KMS-11 (cell line): ENCODE measurements around the gene GLIS1.

ENCODE experiments used
- H2AFZ ChIP-seq: fragments of 200-600 bp; sonication (generic); 2 replicates; pipeline ENCODE4 v1.6.1; 2016; ENCODE audit warnings: antibody characterized with exemption, mixed run types, low read depth
- H3K27ac ChIP-seq: fragments of 200-600 bp; sonication (generic); 2 replicates; pipeline ENCODE4 v1.6.1; 2016; ENCODE audit warnings: mild to moderate bottlenecking, mixed run types
- H3K27me3 ChIP-seq: fragments of 200-600 bp; sonication (generic); 2 replicates; pipeline ENCODE4 v1.6.1; 2017; ENCODE audit warnings: mild to moderate bottlenecking, low read depth, mixed run types, moderate library complexity; ENCODE audit not compliant: insufficient read depth
- H3K36me3 ChIP-seq: fragments of 200-600 bp; sonication (generic); 2 replicates; pipeline ENCODE4 v1.6.1; 2017; ENCODE audit warnings: mild to moderate bottlenecking, mixed run types; ENCODE audit not compliant: insufficient read depth
- H3K4me1 ChIP-seq: fragments of 200-600 bp; sonication (generic); 2 replicates; pipeline ENCODE4 v1.6.1; 2016; ENCODE audit warnings: mild to moderate bottlenecking, low read depth, mixed run types; ENCODE audit not compliant: poor library complexity, severe bottlenecking
- H3K4me2 ChIP-seq: fragments of 200-600 bp; sonication (generic); 2 replicates; pipeline ENCODE4 v1.7.0; 2016; ENCODE audit warnings: mild to moderate bottlenecking, mixed run types
- H3K4me3 ChIP-seq: fragments of 200-600 bp; sonication (generic); IDR thresholded peaks from 2 replicates; pipeline ENCODE4 v1.6.1; 2017; ENCODE audit warnings: low read depth, low read length, mixed read lengths; ENCODE audit not compliant: insufficient read depth
- H3K79me2 ChIP-seq: fragments of 200-600 bp; sonication (generic); 2 replicates; pipeline ENCODE4 v1.6.1; 2016; ENCODE audit warnings: low read depth, mixed run types; ENCODE audit not compliant: insufficient read depth
- H3K9ac ChIP-seq: fragments of 200-600 bp; sonication (generic); 2 replicates; pipeline ENCODE4 v1.6.1; 2016; ENCODE audit warnings: mild to moderate bottlenecking, mixed run types
- H4K20me1 ChIP-seq: fragments of 200-600 bp; sonication (generic); 2 replicates; pipeline ENCODE4 v1.6.1; 2016; ENCODE audit warnings: mild to moderate bottlenecking, mixed run types; ENCODE audit not compliant: insufficient read depth
- CTCF ChIP-seq: fragments of 200-600 bp; sonication (generic); conservative IDR thresholded peaks from 2 replicates; pipeline ENCODE4 v1.6.1; 2017; ENCODE audit warnings: low read depth, mild to moderate bottlenecking, antibody characterized with exemption, low read length, moderate library complexity, mixed read lengths

GLIS1 gene

GRCh38 chr1:53540604-53541262, 198.2 kb downstream of the GLIS1 start:
- Histone ChIP-seq H3K27ac (no peak overlapping the region), H3K79me2 (no peaks in the 10 kb centered on the region), H3K4me1 (no peaks in the 10 kb centered on the region), H3K27me3 (no peaks in the 10 kb centered on the region), H3K4me2 (no peak overlapping the region), H3K36me3 (no peaks in the 10 kb centered on the region), H4K20me1 (no peaks in the 10 kb centered on the region), H3K9ac (no peak overlapping the region), H2AFZ (no peak overlapping the region), H3K4me3 (no peak overlapping the region)
- no peak for TF ChIP-seq CTCF

GRCh38 chr1:53539711-53540603, 199.0 kb downstream of the GLIS1 start:
- Histone ChIP-seq H3K36me3 (no peaks in the 10 kb centered on the region), H3K4me1 (no peaks in the 10 kb centered on the region), H3K27ac (no peak overlapping the region), H3K4me3 (no peak overlapping the region), H3K9ac (no peak overlapping the region), H2AFZ (no peak overlapping the region), H3K79me2 (no peaks in the 10 kb centered on the region), H3K27me3 (no peaks in the 10 kb centered on the region), H4K20me1 (no peaks in the 10 kb centered on the region), H3K4me2 (no peak overlapping the region)
- no peak for TF ChIP-seq CTCF

GRCh38 chr1:53539226-53539625, 199.7 kb downstream of the GLIS1 start:
- TF ChIP-seq CTCF: no peak
- H3K27me3 ChIP-seq: no peaks in the 10 kb centered on the region
- H3K27ac ChIP-seq: no peak overlapping the region

GRCh38 chr1:53536606-53537005, 202.4 kb downstream of the GLIS1 start:
- TF ChIP-seq CTCF: no peak
- no peaks in the 10 kb centered on the region for H4K20me1 ChIP-seq
- H3K27me3 ChIP-seq: no peaks in the 10 kb centered on the region
- H3K4me1 ChIP-seq: no peaks in the 10 kb centered on the region
- no peak overlapping the region for H3K4me3 ChIP-seq
- H2AFZ ChIP-seq: no peak overlapping the region
- no peak overlapping the region for H3K27ac ChIP-seq
- no peaks in the 10 kb centered on the region for H3K79me2 ChIP-seq
- no peaks in the 10 kb centered on the region for H3K36me3 ChIP-seq
- H3K4me2 ChIP-seq: no peak overlapping the region
- no peak overlapping the region for H3K9ac ChIP-seq

More at GRCh38 chr1:53539226-53539625, 199.7 kb downstream of the GLIS1 start:
- H2AFZ ChIP-seq: no peak overlapping the region
- H3K4me2 ChIP-seq: no peak overlapping the region
- H3K79me2 ChIP-seq: no peaks in the 10 kb centered on the region
- H4K20me1 ChIP-seq: no peaks in the 10 kb centered on the region
- H3K36me3 ChIP-seq: no peaks in the 10 kb centered on the region
- no peak overlapping the region for H3K4me3 ChIP-seq
- H3K4me1 ChIP-seq: no peaks in the 10 kb centered on the region
- H3K9ac ChIP-seq: no peak overlapping the region
